SHP77 (cell line): ENCODE measurements around the gene NKAIN4.
A peak's percentile ranks its signal among the peaks of the same experiment; 100 is the strongest.

Experiments
- DNase-seq, 2 experiments: peaks; one replicate each; lab custom pipeline; 2025; lab: John Stamatoyannopoulos, UW

The NKAIN4 gene

DNA sequence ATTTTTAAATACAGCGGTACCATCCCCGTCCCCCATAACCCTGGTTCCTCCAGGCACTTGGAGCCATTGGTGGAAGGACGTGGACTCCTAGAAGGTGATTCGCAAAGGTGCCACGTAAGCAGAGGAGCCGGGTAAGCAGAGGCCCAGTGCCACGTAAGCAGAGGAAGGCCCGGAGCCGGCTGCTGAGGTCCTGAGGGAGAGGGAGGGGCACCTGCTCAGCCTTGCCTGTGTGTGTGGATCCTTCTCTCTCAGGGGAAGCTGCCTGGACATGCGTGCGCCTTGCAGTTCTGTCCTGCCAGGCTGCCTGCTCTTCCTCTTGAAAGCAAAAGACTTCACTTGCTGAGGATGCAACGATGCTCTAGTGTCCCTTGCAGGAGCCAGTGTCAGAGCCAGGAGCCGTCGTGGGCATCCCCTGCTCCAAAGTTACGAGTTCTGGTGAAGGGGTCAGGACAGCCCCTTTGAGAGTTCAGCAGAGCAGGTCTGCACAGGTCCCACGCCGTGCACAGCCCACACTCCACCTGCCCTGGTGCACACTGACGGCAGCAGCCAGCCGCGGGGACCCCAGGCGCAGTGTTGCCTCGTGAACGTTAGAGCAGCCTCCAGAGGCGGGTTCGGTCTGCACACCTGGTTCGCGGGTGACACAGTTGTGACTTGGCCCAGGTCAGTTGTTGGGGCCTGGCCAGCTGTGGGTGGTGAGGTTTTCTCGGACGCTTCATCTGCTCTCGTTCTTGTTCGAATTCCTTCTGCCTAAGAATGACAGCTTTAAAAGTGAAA is 1.9 kb upstream of the NKAIN4 start:
- no peak for DNase-seq

DNA sequence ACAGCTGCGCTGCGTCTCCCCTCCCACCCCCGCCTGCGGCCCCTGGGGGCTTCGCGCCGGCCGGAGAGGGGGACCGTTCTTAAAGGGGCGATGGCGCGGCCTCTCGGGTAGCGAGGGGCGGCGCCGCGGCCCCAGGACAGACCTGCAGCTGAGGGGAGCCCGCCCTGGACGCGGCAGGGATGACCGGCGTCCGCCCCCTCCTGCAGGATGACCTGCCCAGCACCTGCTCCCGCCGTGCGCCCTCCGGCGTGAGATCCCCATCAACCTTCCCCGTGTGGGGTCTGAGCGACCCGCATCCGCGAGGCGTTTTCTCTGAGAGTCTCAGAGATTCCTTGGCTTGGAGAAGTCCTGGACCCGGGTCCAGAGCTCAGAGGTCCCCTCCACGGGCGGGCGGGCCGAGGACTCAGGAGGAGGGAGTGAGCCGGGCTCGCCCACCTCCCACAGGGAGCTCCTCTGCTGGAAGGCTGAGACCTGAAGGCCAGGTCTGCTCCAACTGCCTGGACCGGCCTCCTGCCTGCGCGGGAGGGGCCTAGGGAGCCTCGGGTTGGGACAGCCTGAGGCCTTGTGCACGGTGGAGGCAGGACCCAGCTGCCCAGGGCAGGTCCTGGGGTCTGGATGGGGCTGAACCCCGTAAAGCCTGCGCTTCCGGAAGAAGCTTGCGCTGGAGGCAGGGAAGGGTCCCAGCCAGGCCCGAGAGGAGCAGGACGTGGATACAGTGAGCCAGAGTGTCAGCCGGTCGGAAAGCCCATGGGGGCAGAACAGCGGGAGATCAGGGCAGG is 532 bp upstream of the NKAIN4 start:
- no peak for DNase-seq

- no peak for DNase-seq
Measured at GRCh38 chr20:63253438-63254231, 628 bp downstream of the NKAIN4 start.

DNA sequence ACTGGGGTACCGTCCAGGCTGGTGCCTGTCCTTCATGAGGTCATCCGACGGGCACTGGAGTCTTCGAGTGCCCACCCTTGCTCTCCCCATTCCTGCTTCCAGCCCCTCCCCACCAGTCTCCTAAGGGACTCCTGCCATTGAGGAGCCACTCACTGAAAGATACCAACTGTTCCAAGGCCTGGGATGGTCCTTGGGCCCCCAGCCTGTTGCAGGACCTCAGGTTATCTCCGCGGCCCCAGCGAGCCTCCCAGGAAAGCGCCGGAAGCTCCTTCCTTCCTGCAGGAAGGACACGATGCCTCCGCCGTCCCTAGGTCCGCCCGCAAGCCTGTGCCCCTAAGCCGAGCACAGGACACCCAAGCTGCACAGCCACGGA is 1.2 kb downstream of the NKAIN4 start:
- DNase-seq = no peak

- DNase-seq = no peak
Measured at GRCh38 chr20:63252284-63252711, 2.0 kb downstream of the NKAIN4 start.

DNA sequence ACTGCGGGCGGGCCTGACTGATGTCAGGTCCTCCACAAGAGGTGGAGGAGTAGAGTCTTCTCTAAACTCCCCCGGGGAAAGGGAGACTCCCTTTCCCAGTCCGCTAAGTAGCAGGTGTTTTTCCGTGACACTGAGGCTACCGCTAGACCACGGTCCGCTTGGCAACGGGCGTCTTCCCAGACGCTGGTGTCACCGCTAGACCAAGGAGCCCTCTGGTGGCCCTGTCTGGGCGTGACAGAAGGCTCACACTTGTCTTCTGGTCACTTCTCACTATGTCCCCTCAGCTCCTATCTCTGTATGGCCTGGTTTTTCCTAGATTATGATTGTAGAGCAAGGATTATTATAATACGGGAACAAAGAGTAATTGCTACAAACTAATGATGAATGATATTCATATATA is 2.9 kb downstream of the NKAIN4 start:
- DNase-seq = peak in 1 of 2 experiments; percentile 41

DNA sequence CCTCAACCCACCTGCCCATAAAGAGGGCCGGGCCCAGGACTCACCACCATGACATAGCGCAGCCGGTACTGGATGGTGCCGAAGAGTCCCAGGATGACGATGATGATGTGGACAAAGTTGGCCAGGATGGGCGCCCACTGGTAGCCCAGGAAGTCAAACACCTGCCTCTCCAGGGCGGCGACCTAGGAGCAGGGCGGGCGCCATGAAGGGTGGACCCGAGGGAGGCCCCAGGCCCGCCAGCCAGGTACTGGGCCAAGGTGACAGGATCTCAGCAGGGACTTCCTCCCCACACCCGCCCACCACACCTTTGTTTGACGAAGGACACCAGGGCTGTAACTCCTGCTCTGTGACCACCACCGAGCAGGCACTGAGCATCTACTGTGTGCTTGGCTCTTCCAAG is 4.4 kb downstream of the NKAIN4 start:
- no peak for DNase-seq

DNA sequence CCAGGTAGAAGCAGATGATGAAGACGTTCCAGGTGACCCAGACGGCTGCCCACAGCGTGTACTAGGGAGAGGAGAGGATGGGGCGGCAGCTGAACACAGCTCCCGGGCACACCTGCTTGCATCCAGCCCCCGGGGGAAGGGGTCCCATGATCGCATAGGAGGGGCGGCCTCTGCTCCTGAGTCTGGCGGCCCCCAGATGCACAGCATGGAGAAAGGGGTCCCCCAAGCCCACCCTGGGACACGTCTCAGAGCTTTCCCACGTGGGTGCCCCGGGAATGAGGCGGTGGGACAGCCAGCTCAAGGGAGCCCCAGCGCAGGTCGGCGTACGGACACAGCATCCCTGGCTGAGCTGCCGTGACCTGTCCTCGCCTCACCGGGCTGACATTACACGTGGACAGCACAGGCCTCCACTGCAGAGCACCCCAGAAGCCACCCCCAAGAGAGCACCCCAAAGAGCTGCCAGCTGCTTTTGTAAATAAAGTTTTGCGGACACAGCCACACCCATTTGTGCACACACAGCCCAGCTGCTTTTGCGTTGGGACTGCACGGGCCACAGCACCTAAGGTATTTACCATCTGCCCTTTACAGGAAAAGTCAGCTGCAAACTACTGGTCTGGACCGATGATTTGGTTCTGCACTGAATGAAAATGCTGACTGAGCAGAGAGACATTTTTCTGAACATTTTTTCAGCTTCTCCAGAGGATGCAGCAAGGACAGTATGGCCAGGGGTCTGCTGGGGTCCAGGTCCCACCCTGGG is 5.2 kb downstream of the NKAIN4 start:
- DNase-seq = no peak

- no peak for DNase-seq
Measured at GRCh38 chr20:63247671-63248228, 6.5 kb downstream of the NKAIN4 start.

DNA sequence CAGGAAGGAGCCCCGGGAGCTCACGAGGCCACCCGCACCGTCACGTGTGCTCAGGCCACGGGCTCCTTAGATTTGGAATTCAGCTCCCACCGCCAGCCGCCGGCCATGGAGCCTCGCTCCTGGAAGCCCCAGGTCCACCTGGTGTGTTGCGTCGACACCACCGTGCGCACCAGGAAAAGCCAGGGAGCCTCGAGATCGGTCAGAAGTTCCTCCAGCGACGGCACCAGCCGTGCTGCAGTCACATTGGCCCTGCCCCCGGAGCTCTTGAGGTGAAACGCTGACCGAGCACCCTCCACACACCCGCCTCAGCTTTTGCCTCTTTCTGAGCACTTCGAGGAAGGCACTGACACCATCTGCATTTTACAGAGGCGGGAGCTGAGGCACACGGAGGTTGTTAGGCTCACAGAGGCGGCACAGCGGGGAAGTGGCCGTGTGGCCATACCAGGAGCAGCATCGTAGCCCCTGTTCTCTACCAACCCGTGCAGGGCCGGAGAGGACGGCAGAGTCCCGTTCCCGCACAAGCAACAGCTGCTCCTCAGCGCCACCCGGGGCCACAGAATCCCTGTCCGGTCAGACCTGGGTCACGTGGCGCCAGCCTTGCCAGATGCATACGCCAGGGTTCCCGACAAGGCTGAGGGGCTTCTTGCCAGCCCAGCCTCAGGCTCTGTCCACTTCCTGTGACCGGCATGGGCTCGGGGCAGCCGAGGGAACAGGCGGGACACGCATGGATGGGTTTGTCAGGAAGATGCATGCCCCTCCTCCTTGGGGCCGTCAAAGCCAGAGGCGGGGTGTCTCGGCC is 7.6 kb downstream of the NKAIN4 start:
- DNase-seq = peak; percentile 62 to 71

DNA sequence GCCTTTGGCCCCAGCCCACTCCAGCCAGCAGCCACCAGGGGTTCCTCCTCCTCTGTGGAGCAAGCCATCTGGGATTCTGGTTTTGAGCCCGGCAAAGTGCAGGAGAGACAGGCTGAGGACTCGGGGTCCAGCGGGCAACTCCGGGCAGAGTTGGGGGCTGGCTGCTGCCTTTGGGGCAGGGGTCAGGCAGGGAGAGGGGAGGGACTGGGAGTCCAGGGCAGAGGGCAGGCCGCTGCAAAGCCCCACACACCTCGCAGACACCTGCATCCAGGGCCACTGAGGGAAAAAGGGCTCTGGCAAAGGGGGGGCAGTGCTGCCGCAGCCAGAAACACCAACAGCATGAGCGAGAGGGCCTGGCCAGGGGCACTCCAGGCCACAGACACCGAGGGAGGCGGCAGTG is 9.8 kb downstream of the NKAIN4 start:
- DNase-seq = no peak

DNA sequence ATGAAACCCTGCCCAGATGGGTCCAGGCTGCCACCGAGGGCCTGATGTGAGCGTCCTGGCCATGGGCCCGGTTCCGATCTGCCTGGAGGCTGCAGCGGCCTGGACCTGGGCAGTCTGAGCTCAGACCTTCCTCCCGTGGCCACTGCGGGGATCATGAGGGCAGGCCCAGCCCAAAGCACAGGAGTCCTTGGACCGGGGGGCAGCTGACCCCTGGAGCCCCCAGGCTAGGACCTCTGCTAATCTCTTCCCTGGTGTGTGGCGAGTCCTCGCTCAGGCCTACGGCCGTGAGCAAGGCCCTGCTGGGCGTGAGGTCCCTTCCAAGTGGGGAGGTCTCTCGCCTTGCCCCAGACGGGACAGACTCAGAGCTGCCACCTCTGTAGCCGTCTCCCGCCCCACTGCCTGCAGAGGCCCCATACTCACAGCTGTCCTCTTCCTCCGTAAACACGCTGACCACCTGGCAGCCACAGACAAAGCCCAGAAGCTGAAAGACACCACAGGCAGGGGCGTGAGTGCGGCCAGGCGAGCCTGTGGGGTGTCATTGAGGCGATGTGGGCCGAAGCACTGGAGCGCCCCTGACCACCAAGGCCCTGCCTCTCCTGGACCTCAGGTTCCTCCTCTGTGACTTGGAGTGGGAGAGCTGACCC is 10.5 kb downstream of the NKAIN4 start:
- DNase-seq = peak in 1 of 2 experiments; percentile 23

- no peak for DNase-seq
Measured at GRCh38 chr20:63242736-63243135, 11.5 kb downstream of the NKAIN4 start.

DNA sequence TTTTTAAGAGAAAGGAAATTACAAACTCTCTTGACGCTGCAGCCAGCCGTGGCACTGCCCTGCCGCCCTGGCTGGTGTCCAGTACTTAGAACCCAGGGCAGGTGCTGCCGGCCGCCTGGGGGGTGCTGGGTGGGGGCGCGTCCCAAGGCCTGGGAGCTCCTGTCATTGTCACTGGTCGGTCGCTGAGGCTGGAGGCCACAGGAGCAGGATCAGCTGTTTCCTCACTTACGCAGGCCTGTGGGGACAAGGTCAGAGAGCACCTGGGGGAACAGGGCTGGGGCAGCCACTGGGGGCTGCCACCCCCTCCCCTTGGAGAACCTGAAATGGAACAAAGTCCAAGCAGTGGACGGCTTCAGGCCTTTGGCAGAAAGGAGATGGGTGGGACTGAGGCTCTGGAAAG is 13.0 kb downstream of the NKAIN4 start:
- DNase-seq = peak in 1 of 2 experiments; percentile 57

DNA sequence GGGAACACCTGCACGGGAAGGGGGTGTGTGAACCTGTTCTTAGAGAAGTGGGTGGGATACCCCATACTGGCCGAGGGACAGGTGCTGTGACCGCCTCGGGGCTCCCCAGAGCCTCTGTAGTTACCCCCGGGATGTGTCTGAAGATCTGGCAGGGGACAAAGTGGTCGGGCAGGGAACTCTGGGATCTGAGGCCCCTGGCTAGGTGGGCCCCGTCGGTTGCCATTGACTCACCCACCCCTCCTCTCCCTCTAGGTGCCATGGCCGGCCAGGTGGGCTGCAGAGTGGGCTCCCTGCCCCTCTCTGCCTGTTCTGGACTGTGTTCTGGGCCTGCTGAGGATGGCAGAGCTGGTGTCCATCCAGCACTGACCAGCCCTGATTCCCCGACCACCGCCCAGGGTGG is 14.3 kb downstream of the NKAIN4 start:
- no peak for DNase-seq

- DNase-seq = no peak
Measured at GRCh38 chr20:63239431-63239830, 14.8 kb downstream of the NKAIN4 start.

DNA sequence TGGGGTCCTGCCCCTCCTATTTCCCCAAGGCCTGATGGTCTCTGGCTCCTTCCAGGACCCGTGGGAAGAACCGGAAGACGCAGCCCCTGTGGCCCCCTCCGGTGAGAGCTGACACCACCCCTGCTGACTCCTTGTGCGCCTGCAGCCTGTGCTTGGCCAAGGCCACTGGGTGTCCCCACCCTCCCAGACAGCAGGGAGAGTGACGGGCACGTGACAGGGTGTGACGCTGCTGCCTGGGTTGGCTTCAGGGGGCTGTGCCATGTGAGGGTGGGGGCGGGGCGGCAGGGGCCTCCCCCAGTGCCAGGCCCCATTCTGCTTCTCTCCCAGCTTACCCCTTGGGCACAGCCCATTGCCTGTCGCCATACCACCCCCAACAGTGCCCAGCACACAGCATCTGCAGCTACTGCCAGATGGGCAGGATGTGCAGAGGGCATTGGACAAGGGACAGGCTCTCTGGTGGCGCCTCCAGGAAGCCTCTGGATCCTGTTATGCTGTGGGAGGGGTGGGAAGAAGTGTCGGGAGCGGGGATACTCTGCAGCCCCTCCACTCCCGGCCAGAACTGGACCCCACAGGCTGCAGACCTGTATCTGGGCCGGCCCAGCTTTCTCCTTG is 15.6 kb downstream of the NKAIN4 start:
- DNase-seq = peak in 1 of 2 experiments; percentile 24

DNA sequence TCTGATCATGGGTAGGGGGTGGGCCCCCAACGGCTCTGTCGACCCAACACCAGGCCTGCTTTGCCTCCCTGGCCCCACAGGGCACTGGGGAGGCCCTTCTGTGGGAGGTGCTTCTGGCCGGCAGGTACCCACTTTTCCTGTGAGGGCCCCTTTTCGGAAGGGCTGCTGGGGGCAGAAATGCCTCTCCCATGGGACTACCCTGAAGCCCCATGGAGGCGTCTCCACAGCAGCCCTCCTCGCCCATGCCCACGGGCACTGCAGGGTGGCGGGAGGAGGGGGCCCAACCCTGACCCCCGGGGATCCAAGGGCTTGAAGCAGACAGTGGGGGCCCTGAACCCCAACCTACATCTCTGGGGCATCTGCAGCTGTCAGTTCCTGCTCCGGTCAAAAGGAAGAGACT is 16.2 kb downstream of the NKAIN4 start:
- DNase-seq = no peak

DNA sequence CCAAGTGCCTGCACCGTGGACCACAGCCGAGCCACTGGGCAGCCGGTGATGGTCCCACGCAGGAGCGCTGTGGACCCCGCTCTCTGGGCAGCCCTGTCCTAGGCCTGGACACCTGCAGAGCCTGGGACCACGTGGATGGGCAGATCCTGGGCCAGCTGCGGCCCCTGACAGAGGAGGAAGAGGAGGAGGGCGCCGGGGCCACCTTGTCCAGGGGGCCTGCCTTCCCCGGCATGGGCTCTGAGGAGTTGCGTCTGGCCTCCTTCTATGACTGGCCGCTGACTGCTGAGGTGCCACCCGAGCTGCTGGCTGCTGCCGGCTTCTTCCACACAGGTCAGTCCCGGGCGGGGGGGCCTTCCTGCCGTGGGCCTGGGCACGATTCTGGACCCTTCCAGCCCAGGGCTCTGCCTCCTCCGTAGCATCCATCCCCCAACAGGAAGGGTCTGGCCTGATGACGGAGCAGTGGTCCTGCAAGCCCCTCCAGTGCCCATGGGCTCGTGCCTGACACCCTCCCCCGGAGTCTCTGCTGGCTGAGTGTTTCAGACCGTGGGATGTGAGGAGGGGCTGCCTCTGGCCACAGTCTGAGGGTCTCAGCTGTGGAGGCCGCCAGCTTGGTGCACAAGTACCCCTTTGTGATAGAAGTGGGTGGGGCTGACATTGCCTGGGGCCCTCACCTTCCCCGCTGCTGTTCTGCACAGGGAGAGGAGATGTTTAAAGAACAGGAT is 18.0 kb downstream of the NKAIN4 start:
- DNase-seq = no peak
